Sigmoid colon (tissue), 4 donors: Measurements from ENCODE around the gene STEAP1B.
A peak's percentile ranks its signal among the peaks of the same experiment; 100 is the strongest.

Experiments used
- CTCF ChIP-seq, 4 experiments: fragments of 450-650 bp in 3 of 4; fragments of 200-600 bp in 1 of 4; IDR thresholded peaks; one replicate each; pipeline ENCODE4 v1.5.1; 2016 to 2019; ENCODE audit warnings: antibody characterized with exemption in 4 of 4, mild to moderate bottlenecking in 3 of 4, moderate library complexity in 2 of 4
- EP300 ChIP-seq, 4 donors: sonication (generic); formaldehyde crosslinking; IDR thresholded peaks; one replicate each; pipeline ENCODE4 v1.6.1; 2017; ENCODE audit warnings: antibody characterized with exemption in 4 of 4
- POLR2A ChIP-seq, 2 donors: fragments of 450-650 bp; IDR thresholded peaks; one replicate each; pipeline ENCODE4 v1.6.1; 2016; ENCODE audit warnings: antibody characterized with exemption in 2 of 2, mild to moderate bottlenecking in 2 of 2, moderate library complexity in 2 of 2
- POLR2AphosphoS5 ChIP-seq, 4 donors: sonication (generic); formaldehyde crosslinking; IDR thresholded peaks; one replicate each; pipeline ENCODE4 v1.6.1; 2017; ENCODE audit warnings: antibody characterized with exemption in 4 of 4

DNA sequence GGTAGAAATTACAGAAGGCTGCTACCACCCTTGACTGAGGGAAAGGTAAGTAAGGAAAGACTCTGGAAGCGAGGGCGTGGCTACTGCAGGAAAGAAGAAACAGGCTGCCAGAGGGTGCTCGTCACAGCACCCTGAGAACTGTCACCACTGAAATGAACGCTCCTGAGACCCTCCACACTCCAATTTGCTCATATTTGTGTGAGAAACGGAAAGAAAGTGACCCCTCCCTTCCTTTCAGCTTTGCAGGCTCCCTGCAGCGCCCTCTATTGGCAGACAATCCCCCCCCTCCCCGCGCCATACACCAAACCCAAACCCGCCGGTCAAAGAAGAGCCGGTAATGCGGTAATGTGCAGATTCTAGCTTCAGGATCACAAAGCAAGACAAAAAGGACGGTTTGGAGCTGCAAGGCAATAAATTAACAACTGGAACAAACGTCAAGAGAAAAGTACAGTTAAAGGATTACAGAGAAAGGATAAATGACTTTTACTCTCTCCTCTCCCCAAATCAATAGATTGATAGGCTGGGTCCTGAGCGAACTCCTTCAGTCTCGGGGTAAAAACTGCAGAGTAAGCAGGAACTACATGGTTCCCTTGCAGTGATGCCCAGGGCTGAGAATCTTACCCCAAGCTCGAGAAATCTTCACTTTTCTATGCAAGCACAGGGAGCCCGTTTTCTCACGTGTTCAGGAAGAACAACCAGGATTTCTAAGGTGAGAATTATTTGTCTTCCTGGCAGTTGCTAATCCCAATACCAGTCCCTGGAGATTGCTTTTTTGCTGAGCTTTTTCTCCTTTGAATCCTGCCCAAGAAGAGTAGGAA, 47.6 kb downstream of the STEAP1B start:
- peak in 2 of 4 experiments; percentile 16 to 36 for TF ChIP-seq CTCF (IDR thresholded peaks at IDR 0.05)
- no peak for TF ChIP-seq POLR2A (IDR thresholded peaks at IDR 0.05)
- TF ChIP-seq POLR2AphosphoS5 (IDR thresholded peaks at IDR 0.05): no peak
- TF ChIP-seq EP300 (IDR thresholded peaks at IDR 0.05): no peak
